Natural killer cell treated with Interleukin-12 subunit alpha and Interleukin-12 subunit beta and Interleukin-15 and Interleukin-18, amount 100 ng/mL, for 72 hours (primary cell): ENCODE data around the gene CEACAM16. TPM values are rescaled to one million over a fixed set of nuclear protein-coding genes. Genes with fewer than 3 reads are reported as not detected.
A peak's percentile ranks its signal among the peaks of the same experiment; 100 is the strongest.
"Not testable (repeated sequence)": the region's sequence is repeated elsewhere in the genome, so short reads cannot be mapped to it uniquely, and the experiment has no call there.

Experiments
- ATAC-seq, 2 donors: fragments of 150-1000 bp; cut with Tn5 transposase in 1 of 2; sonication (Bioruptor Pico), chemical (Tn5 transposase) in 1 of 2; 2 replicates each; pipeline ENCODE4 v1.10.0; 2021
- DNase-seq: peaks from one replicate; pipeline ENCODE4 v3.0.0; 2022; ENCODE audit warnings: low spot score
- H3K27ac Mint-ChIP-seq, 2 donors: 1 replicate in 1 of 2; 2 replicates in 1 of 2; pipeline ENCODE4 v1.8.0; 2022; ENCODE audit warnings: mixed read lengths in 2 of 2, mild to moderate bottlenecking in 1 of 2, moderate library complexity in 1 of 2
- H3K27me3 Mint-ChIP-seq, 2 donors: 1 replicate in 1 of 2; 2 replicates in 1 of 2; pipeline ENCODE4 v1.8.0; 2022; ENCODE audit warnings: mixed read lengths in 2 of 2
- H3K36me3 Mint-ChIP-seq: one replicate; pipeline ENCODE4 v1.8.0; 2022; ENCODE audit warnings: mixed read lengths
- H3K4me1 Mint-ChIP-seq, 2 donors: 1 replicate in 1 of 2; 2 replicates in 1 of 2; pipeline ENCODE4 v1.8.0; 2022; ENCODE audit warnings: low read depth in 2 of 2, mixed read lengths in 2 of 2, mild to moderate bottlenecking in 1 of 2
- H3K4me3 Mint-ChIP-seq: one replicate; pipeline ENCODE4 v1.8.0; 2022; ENCODE audit warnings: mixed read lengths
- H3K9me3 Mint-ChIP-seq: 2 replicates; pipeline ENCODE4 v1.8.0; 2022; ENCODE audit warnings: mixed read lengths
- total RNA-seq, 2 donors: library from RNA; stranded (reverse); gene quantifications; one replicate each; pipeline ENCODE4 v1.2.3, GENCODE V29; 2022

The CEACAM16 gene
- total RNA-seq, 2 donors from 2014 or later = not detected

GRCh38 chr19:44684396-44684795, 14.6 kb upstream of the CEACAM16 start:
- not testable (repeated sequence) for H3K36me3 Mint-ChIP-seq, ATAC-seq, H3K4me3 Mint-ChIP-seq, H3K27ac Mint-ChIP-seq, DNase-seq, H3K9me3 Mint-ChIP-seq
- Mint-ChIP-seq H3K27me3 (peaks cover 13 to 20% of the 10 kb centered on the region in 2 donors), H3K4me1 (peaks cover 9 to 11% of the 10 kb centered on the region in 2 donors)

- Mint-ChIP-seq H3K4me1 (peaks cover 16 to 18% of the 10 kb centered on the region in 2 donors), H3K27ac (no peak overlapping the region), H3K9me3 (no peaks in the 10 kb centered on the region), H3K36me3 (no peaks in the 10 kb centered on the region), H3K4me3 (no peak overlapping the region), H3K27me3 (peaks cover 13 to 20% of the 10 kb centered on the region in 2 donors)
- DNase-seq = no peak
- no peak for ATAC-seq
These were observed 13.8 kb upstream of the CEACAM16 start for GRCh38 chr19:44684892-44685863.

- ATAC-seq = no peak
- H3K9me3 Mint-ChIP-seq = no peaks in the 10 kb centered on the region
- H3K36me3 Mint-ChIP-seq = no peaks in the 10 kb centered on the region
- H3K4me1 Mint-ChIP-seq = peaks cover 16 to 18% of the 10 kb centered on the region in 2 donors
- no peak overlapping the region for H3K4me3 Mint-ChIP-seq
- DNase-seq = no peak
- no peak overlapping the region for H3K27ac Mint-ChIP-seq
- H3K27me3 Mint-ChIP-seq = peaks cover 13 to 20% of the 10 kb centered on the region in 2 donors
These were observed 13.1 kb upstream of the CEACAM16 start for GRCh38 chr19:44685877-44686276.

- H3K36me3 Mint-ChIP-seq = no peaks in the 10 kb centered on the region
- ATAC-seq (no peak), DNase-seq (no peak)
- no peak overlapping the region for H3K27ac Mint-ChIP-seq
- H3K4me3 Mint-ChIP-seq = no peak overlapping the region
- H3K9me3 Mint-ChIP-seq = no peaks in the 10 kb centered on the region
- peaks cover 19 to 21% of the 10 kb centered on the region in 2 donors for H3K4me1 Mint-ChIP-seq
- peaks cover 13 to 20% of the 10 kb centered on the region in 2 donors for H3K27me3 Mint-ChIP-seq
These were observed 12.1 kb upstream of the CEACAM16 start for GRCh38 chr19:44686896-44687295.

- ATAC-seq = no peak
These were observed 11.1 kb upstream of the CEACAM16 start for GRCh38 chr19:44687888-44688287.

GRCh38 chr19:44689290-44690130, 9.4 kb upstream of the CEACAM16 start:
- H3K9me3 Mint-ChIP-seq = no peaks in the 10 kb centered on the region
- peaks cover 31 to 36% of the 10 kb centered on the region in 2 donors for H3K4me1 Mint-ChIP-seq
- ATAC-seq (peak; percentile 42 to 58), DNase-seq (no peak)
- H3K4me3 Mint-ChIP-seq = no peak overlapping the region
- peak overlapping the region in 1 of 2 donors; percentile 64 for H3K27ac Mint-ChIP-seq
- H3K36me3 Mint-ChIP-seq = no peaks in the 10 kb centered on the region
- H3K27me3 Mint-ChIP-seq = peaks cover 13 to 16% of the 10 kb centered on the region in 2 donors

More at GRCh38 chr19:44687888-44688287, 11.1 kb upstream of the CEACAM16 start:
- no peak overlapping the region for H3K4me3 Mint-ChIP-seq
- H3K27ac Mint-ChIP-seq = no peak overlapping the region
- no peaks in the 10 kb centered on the region for H3K9me3 Mint-ChIP-seq
- peaks cover 13 to 17% of the 10 kb centered on the region in 2 donors for H3K27me3 Mint-ChIP-seq
- H3K36me3 Mint-ChIP-seq = no peaks in the 10 kb centered on the region
- H3K4me1 Mint-ChIP-seq = peaks cover 29% of the 10 kb centered on the region in 2 donors
- DNase-seq = no peak

- H3K36me3 Mint-ChIP-seq = no peaks in the 10 kb centered on the region
- no peak overlapping the region for H3K4me3 Mint-ChIP-seq
- no peaks in the 10 kb centered on the region for H3K9me3 Mint-ChIP-seq
- ATAC-seq = no peak
- H3K27me3 Mint-ChIP-seq = peaks cover 13% of the 10 kb centered on the region in 2 donors
- peaks cover 28 to 33% of the 10 kb centered on the region in 2 donors for H3K4me1 Mint-ChIP-seq
- DNase-seq = no peak
- peak overlapping the region in 1 of 2 donors; percentile 64 for H3K27ac Mint-ChIP-seq
These were observed 8.9 kb upstream of the CEACAM16 start for GRCh38 chr19:44690131-44690440.

- peak overlapping the region; percentile 70 for H3K4me3 Mint-ChIP-seq
- H3K27ac Mint-ChIP-seq = peak overlapping the region in 1 of 2 donors; percentile 75
- no peaks in the 10 kb centered on the region for H3K36me3 Mint-ChIP-seq
- DNase-seq = no peak
- H3K9me3 Mint-ChIP-seq = no peaks in the 10 kb centered on the region
- peaks cover 12 to 13% of the 10 kb centered on the region in 2 donors for H3K27me3 Mint-ChIP-seq
- ATAC-seq = no peak
- peaks cover 27 to 30% of the 10 kb centered on the region in 2 donors for H3K4me1 Mint-ChIP-seq
These were observed 6.6 kb upstream of the CEACAM16 start for GRCh38 chr19:44692379-44692721.

- peak overlapping the region in 1 of 2 donors; percentile 70 for H3K27ac Mint-ChIP-seq
These were observed 4.8 kb upstream of the CEACAM16 start for GRCh38 chr19:44694184-44694579.

GRCh38 chr19:44696939-44697669, 1.8 kb upstream of the CEACAM16 start:
- Mint-ChIP-seq H3K36me3 (no peaks in the 10 kb centered on the region), H3K27ac (peak overlapping the region in 1 of 2 donors; percentile 68), H3K4me3 (no peak overlapping the region), H3K9me3 (no peaks in the 10 kb centered on the region), H3K27me3 (peaks cover 9 to 14% of the 10 kb centered on the region in 2 donors), H3K4me1 (peaks cover 9 to 13% of the 10 kb centered on the region in 2 donors)
- ATAC-seq (no peak), DNase-seq (no peak)

More at GRCh38 chr19:44694184-44694579, 4.8 kb upstream of the CEACAM16 start:
- H3K36me3 Mint-ChIP-seq = no peaks in the 10 kb centered on the region
- no peak overlapping the region for H3K4me3 Mint-ChIP-seq
- H3K9me3 Mint-ChIP-seq = no peaks in the 10 kb centered on the region
- peaks cover 23 to 27% of the 10 kb centered on the region in 2 donors for H3K4me1 Mint-ChIP-seq
- ATAC-seq (no peak), DNase-seq (no peak)
- peaks cover 9 to 14% of the 10 kb centered on the region in 2 donors for H3K27me3 Mint-ChIP-seq

GRCh38 chr19:44697670-44698034, 1.3 kb upstream of the CEACAM16 start:
- H3K36me3 Mint-ChIP-seq = no peaks in the 10 kb centered on the region
- DNase-seq (no peak), ATAC-seq (peak; percentile 32 to 33)
- H3K9me3 Mint-ChIP-seq = no peaks in the 10 kb centered on the region
- no peak overlapping the region for H3K4me3 Mint-ChIP-seq
- peaks cover 9 to 14% of the 10 kb centered on the region in 2 donors for H3K27me3 Mint-ChIP-seq
- peak overlapping the region in 1 of 2 donors; percentile 68 for H3K27ac Mint-ChIP-seq
- peaks cover 3 to 9% of the 10 kb centered on the region in 2 donors for H3K4me1 Mint-ChIP-seq

GRCh38 chr19:44700547-44700946, 1.6 kb downstream of the CEACAM16 start:
- Mint-ChIP-seq H3K4me3 (no peak overlapping the region), H3K27ac (no peak overlapping the region), H3K36me3 (no peaks in the 10 kb centered on the region), H3K27me3 (peaks cover 7 to 14% of the 10 kb centered on the region in 2 donors), H3K4me1 (no peaks in the 10 kb centered on the region), H3K9me3 (no peaks in the 10 kb centered on the region)
- ATAC-seq (no peak), DNase-seq (no peak)

GRCh38 chr19:44701228-44701627, 2.3 kb downstream of the CEACAM16 start:
- no peak for DNase-seq
- Mint-ChIP-seq H3K27me3 (peaks cover 7 to 14% of the 10 kb centered on the region in 2 donors), H3K27ac (no peak overlapping the region), H3K9me3 (no peaks in the 10 kb centered on the region), H3K4me3 (no peak overlapping the region), H3K4me1 (no peaks in the 10 kb centered on the region), H3K36me3 (no peaks in the 10 kb centered on the region)
- no peak for ATAC-seq
